Measurements from ENCODE around the gene BPI.

DNA sequence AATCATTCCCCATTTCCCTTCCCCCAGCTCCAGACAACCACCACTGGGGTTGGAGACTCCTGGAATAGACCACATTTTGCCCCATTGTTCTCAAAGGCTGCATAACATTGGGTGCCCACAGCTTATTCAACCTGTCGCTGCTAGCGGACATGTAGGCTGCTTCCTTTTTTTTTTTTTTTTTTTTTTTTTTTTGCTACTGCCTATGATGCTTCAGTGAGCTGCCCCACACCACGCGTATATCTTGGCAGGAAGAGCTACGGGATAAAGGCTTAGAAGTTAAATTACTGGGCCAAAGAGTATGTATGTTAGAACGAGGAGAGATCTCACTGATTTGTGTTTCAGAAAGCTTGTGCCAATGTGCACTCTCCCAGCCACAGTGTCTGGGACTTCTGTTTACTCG lies 49.4 kb downstream of the BPI start:
- no peak for TF ChIP-seq EZH2phosphoT487 (IDR thresholded peaks at IDR 0.05)
- TF ChIP-seq, protein P1, sequence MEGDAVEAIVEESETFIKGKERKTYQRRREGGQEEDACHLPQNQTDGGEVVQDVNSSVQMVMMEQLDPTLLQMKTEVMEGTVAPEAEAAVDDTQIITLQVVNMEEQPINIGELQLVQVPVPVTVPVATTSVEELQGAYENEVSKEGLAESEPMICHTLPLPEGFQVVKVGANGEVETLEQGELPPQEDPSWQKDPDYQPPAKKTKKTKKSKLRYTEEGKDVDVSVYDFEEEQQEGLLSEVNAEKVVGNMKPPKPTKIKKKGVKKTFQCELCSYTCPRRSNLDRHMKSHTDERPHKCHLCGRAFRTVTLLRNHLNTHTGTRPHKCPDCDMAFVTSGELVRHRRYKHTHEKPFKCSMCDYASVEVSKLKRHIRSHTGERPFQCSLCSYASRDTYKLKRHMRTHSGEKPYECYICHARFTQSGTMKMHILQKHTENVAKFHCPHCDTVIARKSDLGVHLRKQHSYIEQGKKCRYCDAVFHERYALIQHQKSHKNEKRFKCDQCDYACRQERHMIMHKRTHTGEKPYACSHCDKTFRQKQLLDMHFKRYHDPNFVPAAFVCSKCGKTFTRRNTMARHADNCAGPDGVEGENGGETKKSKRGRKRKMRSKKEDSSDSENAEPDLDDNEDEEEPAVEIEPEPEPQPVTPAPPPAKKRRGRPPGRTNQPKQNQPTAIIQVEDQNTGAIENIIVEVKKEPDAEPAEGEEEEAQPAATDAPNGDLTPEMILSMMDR (IDR thresholded peaks at IDR 0.05): no peak
- no peak for TF ChIP-seq EZH2 (IDR thresholded peaks at IDR 0.05)
